IMR-90 (cell line): ENCODE data around the gene TACR2. TPM values are rescaled to one million over a fixed set of nuclear protein-coding genes. Genes with fewer than 3 reads are reported as not detected.

Experiments used
- ATAC-seq: fragments of 200-7000 bp; cut with Tn5 transposase; 2 replicates; pipeline ENCODE4 v1.9.1; 2020; ENCODE audit warnings: low read depth, mild to moderate bottlenecking, moderate library complexity
- BruUV-seq: library from RNA; stranded (reverse); fragments of 400-500 nt; replicated peaks from 2 replicates; lab custom pipeline; 2021; lab: Mats Ljungman, UMichigan
- CTCF ChIA-PET: fragments of 300-600 bp; formaldehyde crosslinking; extraction: SDS; loops from one replicate; lab custom pipeline; 2021; ENCODE audit warnings: antibody characterized with exemption; lab: Yijun Ruan, JAX
- POLR2A ChIA-PET: fragments of 300-600 bp; sonication (Branson Sonifier 250); formaldehyde crosslinking; loops from one replicate; lab custom pipeline; 2022; ENCODE audit warnings: antibody characterized with exemption; ENCODE audit not compliant: unreplicated experiment; lab: Charles Lee
- DNase-seq: peaks from one replicate; pipeline ENCODE4 v3.0.0; 2013
- H2AFZ ChIP-seq: replicated peaks from 2 replicates; pipeline ENCODE3; 2013; ENCODE audit warnings: low read length, mild to moderate bottlenecking; ENCODE audit not compliant: poor library complexity
- H2AK5ac ChIP-seq: 2 replicates; pipeline ENCODE4 v1.6.1; 2013; ENCODE audit warnings: low read depth, low read length, inconsistent platforms
- H2AK9ac ChIP-seq: replicated peaks from 2 replicates; pipeline ENCODE3; 2013; ENCODE audit warnings: mild to moderate bottlenecking, low read depth, low read length, moderate library complexity; ENCODE audit not compliant: poor library complexity
- H2BK120ac ChIP-seq: 2 replicates; pipeline ENCODE4 v1.6.1; 2013; ENCODE audit warnings: low read depth, low read length, inconsistent platforms
- H2BK15ac ChIP-seq: 3 replicates; pipeline ENCODE4 v1.6.1; 2013; ENCODE audit warnings: low read depth, low read length, inconsistent platforms
- H2BK20ac ChIP-seq: 2 replicates; pipeline ENCODE4 v1.6.1; 2013; ENCODE audit warnings: low read depth, mild to moderate bottlenecking, inconsistent platforms, low read length, moderate library complexity
- H2BK5ac ChIP-seq: 2 replicates; pipeline ENCODE4 v1.6.1; 2013; ENCODE audit warnings: mild to moderate bottlenecking, low read depth, low read length, inconsistent platforms; ENCODE audit not compliant: poor library complexity, severe bottlenecking
- H3K14ac ChIP-seq: replicated peaks from 2 replicates; pipeline ENCODE4 v1.6.1; 2013; ENCODE audit warnings: low read depth, low read length, inconsistent platforms
- H3K18ac ChIP-seq: 2 replicates; pipeline ENCODE4 v1.6.1; 2013; ENCODE audit warnings: low read depth, low read length, control low read depth
- H3K23ac ChIP-seq: 2 replicates; pipeline ENCODE4 v1.6.1; 2013; ENCODE audit warnings: low read depth, low read length, inconsistent platforms
- H3K27ac ChIP-seq: 2 replicates; pipeline ENCODE4 v1.5.1; 2013; ENCODE audit warnings: mild to moderate bottlenecking, control low read depth, low read length; ENCODE audit not compliant: insufficient read depth
- H3K27me3 ChIP-seq: 2 replicates; pipeline ENCODE4 v1.6.1; 2013; ENCODE audit warnings: low read length; ENCODE audit not compliant: control insufficient read depth, insufficient read depth
- H3K36me3 ChIP-seq: 2 replicates; pipeline ENCODE4 v1.6.1; 2013; ENCODE audit warnings: low read length, mixed read lengths; ENCODE audit not compliant: control insufficient read depth, insufficient read depth
- H3K4ac ChIP-seq: 2 replicates; pipeline ENCODE4 v1.6.1; 2013; ENCODE audit warnings: low read depth, low read length, inconsistent platforms
- H3K4me1 ChIP-seq: 2 replicates; pipeline ENCODE4 v1.6.1; 2013; ENCODE audit warnings: low read length, mixed read lengths; ENCODE audit not compliant: control insufficient read depth, insufficient read depth
- H3K4me2 ChIP-seq: 2 replicates; pipeline ENCODE4 v1.6.1; 2013; ENCODE audit warnings: low read depth, mild to moderate bottlenecking, control low read depth, low read length, moderate library complexity
- H3K4me3 ChIP-seq: 2 replicates; pipeline ENCODE4 v1.5.1; 2013; ENCODE audit warnings: low read depth, mild to moderate bottlenecking, control low read depth, low read length, moderate library complexity; ENCODE audit not compliant: insufficient read depth
- H3K56ac ChIP-seq: 2 replicates; pipeline ENCODE4 v1.6.1; 2013; ENCODE audit warnings: low read length, inconsistent platforms; ENCODE audit not compliant: insufficient read depth; ENCODE audit errors: extremely low read depth
- H3K79me1 ChIP-seq, 2 experiments: 2 replicates each; pipeline ENCODE4 v1.6.1; 2013; ENCODE audit warnings: low read length in 2 of 2, inconsistent platforms in 1 of 2, low read depth in 1 of 2
- H3K9ac ChIP-seq: 2 replicates; pipeline ENCODE4 v1.6.1; 2013; ENCODE audit warnings: low read depth, low read length, control low read depth
- H3K9me1 ChIP-seq: 2 replicates; pipeline ENCODE4 v1.6.1; 2013; ENCODE audit warnings: low read length, inconsistent platforms; ENCODE audit not compliant: insufficient read depth
- H3K9me3 ChIP-seq: 2 replicates; pipeline ENCODE4 v1.6.1; 2013; ENCODE audit warnings: low read length; ENCODE audit not compliant: control insufficient read depth, insufficient read depth
- H4K20me1 ChIP-seq: 2 replicates; pipeline ENCODE4 v1.6.1; 2013; ENCODE audit warnings: low read length, inconsistent platforms; ENCODE audit not compliant: insufficient read depth
- H4K5ac ChIP-seq: 2 replicates; pipeline ENCODE4 v1.6.1; 2013; ENCODE audit warnings: mild to moderate bottlenecking, low read depth, low read length, control low read depth
- H4K8ac ChIP-seq, 2 experiments: 2 replicates each; pipeline ENCODE4 v1.6.1; 2013; ENCODE audit warnings: low read depth in 2 of 2, low read length in 2 of 2, control low read depth in 1 of 2, inconsistent platforms in 1 of 2
- H4K91ac ChIP-seq: 2 replicates; pipeline ENCODE4 v1.6.1; 2013; ENCODE audit warnings: low read depth, low read length, inconsistent platforms; ENCODE audit not compliant: insufficient read depth
- CHD1 ChIP-seq: IDR thresholded peaks from 2 replicates; pipeline ENCODE4 v1.6.1; 2012; ENCODE audit warnings: low read depth, low read length, improper control_type of control experiment
- MAFK ChIP-seq: IDR thresholded peaks from 2 replicates; pipeline ENCODE4 v1.6.1; 2012; ENCODE audit warnings: low read depth, low read length, improper control_type of control experiment
- POLR2A ChIP-seq: IDR thresholded peaks from 2 replicates; pipeline ENCODE4 v1.6.1; 2012; ENCODE audit warnings: mild to moderate bottlenecking, low read depth, low read length
- WGBS, 2 experiments: methylation state at CpG; one replicate each; pipeline versions ENCODE4 v1.1.5 to v1.1.7; 2013; ENCODE audit warnings: missing lambda C conversion rate in 2 of 2; ENCODE audit not compliant: insufficient read length in 1 of 2; ENCODE audit errors: extremely low coverage in 2 of 2; 5-methylcytosine and 5-hydroxymethylcytosine counted together
- dilution Hi-C: fragments of 300-500 bp; cut with HindIII; formaldehyde crosslinking; loops from one replicate; pipeline ENCODE4 v1.14.3; 2018; ENCODE audit warnings: low sequenced_read_pairs; ENCODE audit not compliant: unreplicated experiment
- in situ Hi-C: fragments of 300-500 bp; cut with MboI; formaldehyde crosslinking; loops from 3 replicates; pipeline ENCODE4 v1.14.3; 2019; ENCODE audit warnings: low sequenced_read_pairs, inconsistent platforms, mixed read lengths
- intact Hi-C: fragments of 100-400 bp; cut with micrococcal nuclease; formaldehyde crosslinking; loops from 2 replicates; pipeline ENCODE4 v1.10.0; 2022
- polyA plus RNA-seq, 3 experiments: library from polyadenylated mRNA; depleted of rRNA; stranded (reverse); fragments of >200 nt; gene quantifications; 2 replicates each; pipeline ENCODE4 v1.2.3, GENCODE V29; 2012; ENCODE audit warnings: low replicate concordance in 1 of 3
- total RNA-seq: library from RNA; depleted of rRNA; stranded (reverse); fragments of >200 nt; gene quantifications from 2 replicates; pipeline ENCODE4 v1.2.3, GENCODE V29; 2012
- TF ChIP-seq, protein P1 (sequence below): fragments of 150-350 bp; IDR thresholded peaks from 2 replicates; pipeline ENCODE4 v1.6.1; 2016; ENCODE audit warnings: low read depth, mild to moderate bottlenecking, low read length, moderate library complexity, borderline replicate concordance

The TACR2 gene
- total and polyA plus RNA-seq, 2 of the 4 experiments (the other 2 are of a cell fraction), result not detected

DNA sequence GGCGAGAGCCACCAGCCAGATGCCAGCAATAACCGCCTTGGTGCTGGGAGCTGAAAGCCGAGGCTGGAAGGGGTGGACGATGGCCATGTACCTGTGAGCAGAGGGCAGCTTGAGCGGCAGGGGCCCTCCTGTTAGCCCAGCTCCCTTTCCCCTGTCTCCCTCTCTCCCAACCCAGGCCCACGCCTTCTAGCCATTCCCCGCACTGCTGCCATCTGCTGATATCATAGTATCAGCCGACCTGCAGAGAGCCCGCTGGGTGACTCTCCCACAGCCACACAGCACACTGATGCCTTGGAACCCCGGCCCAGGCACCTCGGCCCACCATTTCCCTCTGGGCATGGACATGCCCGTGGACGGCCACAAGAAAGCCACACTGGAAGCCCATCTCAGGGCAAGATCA, 1.7 kb downstream of the TACR2 start:
- Histone ChIP-seq H3K4me2 (no peak overlapping the region), H2BK120ac (no peak overlapping the region), H2BK20ac (no peak overlapping the region), H3K4me3 (no peak overlapping the region), H2AK5ac (no peak overlapping the region), H3K9me1 (no peaks in the 10 kb centered on the region), H2BK15ac (no peak overlapping the region), H2AFZ (no peak overlapping the region), H3K27ac (no peak overlapping the region), H2AK9ac (no peak overlapping the region), H3K4me1 (peaks cover 3% of the 10 kb centered on the region; the same call in 1 of the 2 replicates), H3K27me3 (peaks cover 25% of the 10 kb centered on the region), H3K18ac (no peak overlapping the region), H3K79me1 (no peaks in the 10 kb centered on the region), H4K5ac (no peak overlapping the region), H4K8ac (no peak overlapping the region), H4K91ac (no peak overlapping the region), H3K4ac (no peak overlapping the region), H2BK5ac (no peak overlapping the region), H3K56ac (no peak overlapping the region), H3K14ac (no peak overlapping the region), H3K23ac (no peak overlapping the region), H4K20me1 (no peaks in the 10 kb centered on the region), H3K9ac (no peak overlapping the region), H3K9me3 (no peaks in the 10 kb centered on the region), H3K36me3 (no peaks in the 10 kb centered on the region)
- in situ Hi-C loops (loop anchor here (10.0 kb wide), 1 partner anchor 410 kb away; no protein-coding TSS in a partner anchor), dilution Hi-C loops (no loop called here), intact Hi-C loops (loop anchor here (10.0 kb wide), 1 partner anchor 630 kb away; no protein-coding TSS in a partner anchor)
- 72% methylated on average over 6 of the region's 13 CpGs; no CpG with 5 or more reads in 1 of the 2 experiments for WGBS, 2 experiments
- POLR2A ChIA-PET, result no interaction called here
- CTCF ChIA-PET, result interaction anchor here (0.6 kb wide), 1 partner anchor 330 kb away, joined by 3 read pairs; no protein-coding TSS in a partner anchor
- DNase-seq (no peak), ATAC-seq (no peak)
- TF ChIP-seq, protein P1, sequence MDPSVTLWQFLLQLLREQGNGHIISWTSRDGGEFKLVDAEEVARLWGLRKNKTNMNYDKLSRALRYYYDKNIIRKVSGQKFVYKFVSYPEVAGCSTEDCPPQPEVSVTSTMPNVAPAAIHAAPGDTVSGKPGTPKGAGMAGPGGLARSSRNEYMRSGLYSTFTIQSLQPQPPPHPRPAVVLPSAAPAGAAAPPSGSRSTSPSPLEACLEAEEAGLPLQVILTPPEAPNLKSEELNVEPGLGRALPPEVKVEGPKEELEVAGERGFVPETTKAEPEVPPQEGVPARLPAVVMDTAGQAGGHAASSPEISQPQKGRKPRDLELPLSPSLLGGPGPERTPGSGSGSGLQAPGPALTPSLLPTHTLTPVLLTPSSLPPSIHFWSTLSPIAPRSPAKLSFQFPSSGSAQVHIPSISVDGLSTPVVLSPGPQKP, result no peak
- TF ChIP-seq POLR2A (no peak), CHD1 (no peak), MAFK (no peak)
- BruUV-seq, result no TSS peak
